ENCODE results near the gene FANCC. TPM values are rescaled to one million over a fixed set of nuclear protein-coding genes. Genes with fewer than 3 reads are reported as not detected.
A peak's percentile ranks its signal among the peaks of the same experiment; 100 is the strongest.

The FANCC gene
- total and polyA plus RNA-seq, 2 of the 4 experiments (the other 2 are of a cell fraction), result 4.7 to 6.3 TPM

- H2BK120ac ChIP-seq (ENCODE audit: low read depth, low read length), result no peak overlapping the region
- WGBS, 2 experiments (ENCODE audit: extremely low coverage in 2 of 2, insufficient read length in 1 of 2), result 90% methylated on average over 6 of the region's 20 CpGs; no CpG with 5 or more reads in 1 of the 2 experiments
- no peak overlapping the region for H2BK20ac ChIP-seq (ENCODE audit: low read depth, low read length)
- no peak overlapping the region for H3K27ac ChIP-seq (ENCODE audit: insufficient read depth, low read length)
- H3K4me3 ChIP-seq (ENCODE audit: insufficient read depth, low read depth, low read length), result no peak overlapping the region
- H2BK5ac ChIP-seq (ENCODE audit: low read depth, low read length, poor library complexity, severe bottlenecking), result no peak overlapping the region
- no peak overlapping the region for H3K23ac ChIP-seq (ENCODE audit: low read depth, low read length)
- no peak overlapping the region for H2BK15ac ChIP-seq (ENCODE audit: low read depth, low read length)
- no peak overlapping the region for H3K4ac ChIP-seq (ENCODE audit: low read depth, low read length)
- no peak overlapping the region for H3K56ac ChIP-seq (ENCODE audit: extremely low read depth, insufficient read depth, low read length)
- ChIA-PET CTCF (no interaction called here), POLR2A (ENCODE audit: unreplicated experiment) (no interaction called here)
- H2AFZ ChIP-seq (replicated peaks; ENCODE audit: low read length, poor library complexity), result no peak overlapping the region
- DNase-seq (no peak), ATAC-seq (ENCODE audit: low read depth) (no peak)
- in situ Hi-C loops (cut with MboI; ENCODE audit: low sequenced_read_pairs) (no loop called here), intact Hi-C loops (cut with micrococcal nuclease) (no loop called here), dilution Hi-C loops (cut with HindIII; ENCODE audit: low sequenced_read_pairs, unreplicated experiment) (no loop called here)
- H3K9ac ChIP-seq (ENCODE audit: low read depth, low read length), result no peak overlapping the region
- no peak overlapping the region for H4K91ac ChIP-seq (ENCODE audit: insufficient read depth, low read depth, low read length)
- no peak overlapping the region for H3K18ac ChIP-seq (ENCODE audit: low read depth, low read length)
- 0 out of 2 replicates have a peak overlapping the region, but pooled peaks have one; percentile 21 for H2AK5ac ChIP-seq (ENCODE audit: low read depth, low read length)
- H3K9me3 ChIP-seq (ENCODE audit: control insufficient read depth, insufficient read depth, low read length), result no peaks in the 10 kb centered on the region
- H3K36me3 ChIP-seq (ENCODE audit: control insufficient read depth, insufficient read depth, low read length), result peaks cover 66% of the 10 kb centered on the region
- TF ChIP-seq MAZ (IDR thresholded peaks at IDR 0.05; ENCODE audit: borderline replicate concordance, low read depth, low read length) (no peak), CEBPB (IDR thresholded peaks at IDR 0.05; ENCODE audit: low read depth, low read length) (no peak), CHD1 (IDR thresholded peaks at IDR 0.05; ENCODE audit: low read depth, low read length) (no peak), POLR2A (IDR thresholded peaks at IDR 0.05; ENCODE audit: low read depth, low read length) (no peak), RCOR1 (IDR thresholded peaks at IDR 0.05; ENCODE audit: insufficient replicate concordance, low read length) (no peak), RFX5 (IDR thresholded peaks at IDR 0.05; ENCODE audit: low read depth, low read length) (no peak), MXI1 (IDR thresholded peaks at IDR 0.05; ENCODE audit: borderline replicate concordance, low read depth, low read length) (no peak), FOS (IDR thresholded peaks at IDR 0.05; ENCODE audit: low read depth, low read length) (no peak), SMC3 (IDR thresholded peaks at IDR 0.05; ENCODE audit: low read depth, low read length) (no peak), MAFK (IDR thresholded peaks at IDR 0.05; ENCODE audit: low read depth, low read length) (no peak), ELK1 (IDR thresholded peaks at IDR 0.05; ENCODE audit: borderline replicate concordance, low read depth, low read length) (no peak), RAD21 (IDR thresholded peaks at IDR 0.05; ENCODE audit: low read length) (no peak), NFE2L2 (IDR thresholded peaks at IDR 0.05; ENCODE audit: low read depth, low read length) (no peak)
- H4K8ac ChIP-seq (ENCODE audit: low read depth in 2 of 2, low read length in 2 of 2), result no peak overlapping the region
- no TSS peak for BruUV-seq (replicated peaks)
- no peak overlapping the region for H2AK9ac ChIP-seq (replicated peaks; ENCODE audit: low read depth, low read length, poor library complexity)
- no peaks in the 10 kb centered on the region for H3K27me3 ChIP-seq (ENCODE audit: control insufficient read depth, insufficient read depth, low read length)
- peaks cover 18% of the 10 kb centered on the region for H3K4me1 ChIP-seq (ENCODE audit: control insufficient read depth, insufficient read depth, low read length)
- H3K79me1 ChIP-seq (ENCODE audit: low read depth in 1 of 2, low read length in 2 of 2), result peaks cover 39 to 91% of the 10 kb centered on the region in 2 experiments
- peaks cover 22% of the 10 kb centered on the region for H3K9me1 ChIP-seq (ENCODE audit: insufficient read depth, low read length)
- no peak overlapping the region for H3K4me2 ChIP-seq (ENCODE audit: low read depth, low read length)
- H3K14ac ChIP-seq (replicated peaks; ENCODE audit: low read depth, low read length), result no peak overlapping the region
- H4K20me1 ChIP-seq (ENCODE audit: insufficient read depth, low read length), result peaks cover 87% of the 10 kb centered on the region
- H4K5ac ChIP-seq (ENCODE audit: low read depth, low read length), result no peak overlapping the region
These were observed 236.4 kb downstream of the FANCC start for GRCh38 chr9:95080961-95081647.

All from IMR-90 (cell line).